ENCODE data around the gene MYO5B. TPM values are rescaled to one million over a fixed set of nuclear protein-coding genes. Genes with fewer than 3 reads are reported as not detected.

The MYO5B gene
- total RNA-seq, 2 experiments from 2014 or later, result 0.78 TPM; not detected in 1

- Mint-ChIP-seq H3K27ac (no peak overlapping the region), H3K36me3 (no peaks in the 10 kb centered on the region), H3K9me3 (no peaks in the 10 kb centered on the region), H3K4me3 (no peak overlapping the region), H3K4me1 (no peaks in the 10 kb centered on the region), H3K27me3 (peaks cover 14% of the 10 kb centered on the region)
- no peak for DNase-seq
Observed at GRCh38 chr18:50090370-50091312, 104.3 kb downstream of the MYO5B start.

DNA sequence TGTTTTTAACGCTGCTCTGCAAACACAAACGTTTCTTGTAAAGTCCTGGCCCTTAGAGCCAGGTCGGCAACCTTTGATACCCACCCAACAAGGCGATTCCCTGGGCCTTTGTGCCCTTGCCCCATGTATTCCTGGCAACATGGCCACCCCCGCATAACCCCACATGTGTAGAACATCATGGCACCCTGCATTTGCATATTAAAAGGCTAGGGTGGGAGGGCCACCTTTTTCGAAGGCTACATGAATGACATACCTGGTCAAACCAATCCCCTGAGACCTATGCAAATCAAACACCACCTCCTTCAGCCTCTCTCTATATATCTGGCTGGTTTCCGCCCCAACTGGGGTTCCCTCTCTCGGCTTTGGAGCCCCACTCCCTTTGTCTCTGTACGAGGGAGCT lies 105.2 kb downstream of the MYO5B start:
- DNase-seq, result no peak
- Mint-ChIP-seq H3K9me3 (no peaks in the 10 kb centered on the region), H3K36me3 (no peaks in the 10 kb centered on the region), H3K4me3 (no peak overlapping the region), H3K4me1 (no peaks in the 10 kb centered on the region), H3K27me3 (peaks cover 14% of the 10 kb centered on the region), H3K27ac (no peak overlapping the region)

DNA sequence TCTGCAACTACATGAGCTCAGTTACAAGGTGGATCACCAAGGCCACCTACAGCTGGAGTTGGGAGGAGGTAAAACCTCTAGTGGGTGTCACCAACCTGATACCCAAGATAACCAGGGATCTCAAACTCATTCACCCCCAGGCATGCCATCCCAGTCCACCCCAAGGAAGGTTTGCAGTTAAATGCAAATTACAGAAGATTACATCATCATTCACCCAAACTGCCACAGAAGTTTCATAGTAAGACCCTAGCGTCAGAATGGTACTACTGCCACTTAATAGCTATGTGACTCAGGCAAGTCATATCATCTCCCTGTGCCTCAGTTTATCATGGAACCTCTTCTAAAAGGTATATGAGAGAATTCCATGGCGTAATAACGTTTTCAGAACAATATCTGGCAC lies 111.2 kb downstream of the MYO5B start:
- Mint-ChIP-seq H3K4me1 (no peaks in the 10 kb centered on the region), H3K9me3 (no peaks in the 10 kb centered on the region), H3K27me3 (peaks cover 18% of the 10 kb centered on the region), H3K36me3 (no peaks in the 10 kb centered on the region), H3K27ac (no peak overlapping the region), H3K4me3 (no peak overlapping the region)
- DNase-seq, result no peak

DNA sequence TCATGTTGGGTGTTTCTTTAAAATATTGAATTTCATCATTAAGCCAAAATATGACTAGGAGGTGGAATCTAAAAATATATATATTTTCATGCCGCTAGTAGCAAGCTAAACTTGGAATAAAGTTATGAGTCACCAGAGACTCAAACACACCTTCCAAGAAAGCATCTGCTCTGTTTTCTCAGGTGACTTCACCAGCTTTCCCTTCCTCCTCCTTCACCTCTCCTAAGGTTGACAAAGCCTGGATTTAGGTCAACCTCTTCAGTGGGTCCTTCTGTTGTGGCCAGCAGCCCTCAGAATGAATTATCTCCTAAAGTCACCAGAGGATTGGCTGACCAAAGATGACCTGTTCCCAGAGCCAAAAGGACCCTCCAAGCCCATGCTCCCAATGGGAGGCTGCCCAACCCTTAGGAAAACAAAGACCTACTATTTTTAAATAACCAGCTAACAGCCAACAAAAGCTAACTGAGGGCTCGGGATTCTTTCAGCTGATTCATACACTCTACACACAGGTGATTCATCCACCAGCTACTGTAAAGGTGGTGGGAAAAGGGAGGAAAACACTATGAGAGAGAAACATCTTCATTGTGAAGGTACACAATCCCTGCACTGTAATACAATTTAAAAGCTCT lies 113.9 kb downstream of the MYO5B start:
- H3K27ac Mint-ChIP-seq, result no peak overlapping the region
- no peak for DNase-seq
- H3K4me1 Mint-ChIP-seq, result peaks cover 2% of the 10 kb centered on the region
- H3K36me3 Mint-ChIP-seq, result no peaks in the 10 kb centered on the region
- peaks cover 23% of the 10 kb centered on the region for H3K27me3 Mint-ChIP-seq
- H3K4me3 Mint-ChIP-seq, result no peak overlapping the region
- H3K9me3 Mint-ChIP-seq, result no peaks in the 10 kb centered on the region

DNA sequence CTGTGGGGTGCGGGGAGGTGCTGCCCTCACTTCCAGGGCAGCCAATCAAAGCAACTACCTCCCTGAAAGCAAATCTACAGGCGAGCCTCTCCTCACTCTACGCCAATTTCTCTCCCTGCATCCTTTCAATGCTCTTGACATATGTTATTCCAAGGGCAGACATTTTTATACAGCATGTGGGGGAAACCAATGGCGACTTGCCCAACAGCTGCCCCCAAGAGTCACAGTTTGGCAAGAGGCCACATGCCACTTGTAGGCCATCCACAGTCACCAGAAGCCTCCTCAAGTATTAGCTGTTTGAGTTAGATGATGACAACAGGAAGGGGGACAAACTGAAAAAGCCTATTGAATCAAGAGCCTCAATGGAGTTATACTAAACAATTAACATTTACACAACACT lies 114.6 kb downstream of the MYO5B start:
- DNase-seq, result no peak
- no peak overlapping the region for H3K4me3 Mint-ChIP-seq
- no peaks in the 10 kb centered on the region for H3K9me3 Mint-ChIP-seq
- H3K27ac Mint-ChIP-seq, result no peak overlapping the region
- no peaks in the 10 kb centered on the region for H3K36me3 Mint-ChIP-seq
- peaks cover 23% of the 10 kb centered on the region for H3K27me3 Mint-ChIP-seq
- peaks cover 4% of the 10 kb centered on the region for H3K4me1 Mint-ChIP-seq

DNA sequence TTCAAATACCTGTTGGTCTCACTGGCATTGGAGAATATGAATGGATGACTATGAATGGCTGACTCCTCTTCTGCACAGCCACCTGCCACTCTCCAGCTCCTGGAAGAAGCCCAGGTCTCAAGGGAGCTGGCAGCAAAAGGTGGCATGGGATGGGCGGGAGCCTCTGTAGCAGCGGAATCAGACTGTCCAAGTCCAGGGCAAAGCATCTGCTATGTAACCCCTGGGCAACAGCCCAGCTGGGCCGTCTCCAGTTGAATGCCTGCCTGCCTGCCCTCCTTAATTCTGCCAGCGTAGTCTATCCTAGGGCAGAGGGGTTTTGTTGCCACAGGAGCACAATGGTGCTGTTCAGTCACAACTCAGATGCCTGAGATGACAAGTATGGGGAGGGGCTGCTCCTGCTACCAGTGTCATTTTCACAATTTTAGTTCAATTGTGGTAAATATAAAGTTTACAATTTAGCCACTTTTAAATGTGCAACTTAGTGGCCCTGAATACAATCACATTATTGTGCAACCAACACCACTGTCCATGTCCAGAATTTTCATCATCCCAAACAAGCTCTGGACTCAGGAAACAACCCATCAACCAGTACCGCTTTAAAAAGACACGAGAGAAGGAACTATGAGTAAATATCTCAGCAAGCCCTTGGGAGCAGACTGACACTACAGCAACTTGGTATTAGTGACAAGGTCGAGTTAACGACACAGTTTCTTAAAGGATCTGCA lies 115.2 kb downstream of the MYO5B start:
- DNase-seq, result no peak
- Mint-ChIP-seq H3K9me3 (no peaks in the 10 kb centered on the region), H3K4me1 (peaks cover 4% of the 10 kb centered on the region), H3K27me3 (peaks cover 23% of the 10 kb centered on the region), H3K36me3 (no peaks in the 10 kb centered on the region), H3K27ac (no peak overlapping the region), H3K4me3 (no peak overlapping the region)

DNA sequence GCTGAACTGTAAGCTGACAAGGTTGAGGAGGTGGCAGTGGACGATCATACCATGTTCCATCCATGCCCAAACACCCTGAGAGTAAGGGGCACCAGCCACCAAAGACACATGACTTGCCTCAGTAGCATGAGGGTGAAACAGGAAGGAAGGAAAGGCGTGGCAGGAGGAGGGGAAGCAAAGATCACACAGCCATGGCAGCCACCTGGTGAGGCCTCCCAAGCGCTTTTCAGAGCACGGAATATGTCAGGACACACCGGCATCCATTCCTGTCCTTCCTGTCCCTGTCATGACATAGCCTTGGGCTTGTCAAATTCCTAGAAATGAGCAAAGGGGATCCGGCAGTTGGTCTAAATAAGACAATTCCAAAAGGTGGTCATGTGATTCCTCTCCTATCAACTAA lies 118.7 kb downstream of the MYO5B start:
- Mint-ChIP-seq H3K4me3 (no peak overlapping the region), H3K9me3 (no peaks in the 10 kb centered on the region), H3K36me3 (no peaks in the 10 kb centered on the region), H3K27me3 (peaks cover 11% of the 10 kb centered on the region), H3K4me1 (peaks cover 4% of the 10 kb centered on the region), H3K27ac (no peak overlapping the region)
- no peak for DNase-seq

DNA sequence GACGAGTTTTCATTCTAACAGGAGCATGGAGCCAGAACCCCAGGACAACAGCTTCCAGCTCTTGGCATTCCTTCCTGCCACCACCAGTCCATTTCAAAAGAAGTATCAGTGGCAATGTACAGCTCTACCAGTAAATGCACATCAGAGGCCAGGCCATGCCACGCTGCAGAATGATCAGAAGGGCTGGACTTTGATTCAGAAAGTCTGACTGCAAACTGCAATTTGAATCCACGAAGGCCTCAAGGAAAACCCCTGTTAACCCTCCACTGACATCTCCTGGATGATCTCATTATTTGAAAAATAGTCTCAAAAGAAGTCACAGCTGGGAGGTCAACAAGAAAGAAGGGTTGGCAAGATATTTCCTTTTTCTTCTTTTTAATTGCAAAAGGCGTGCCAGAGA lies 119.2 kb downstream of the MYO5B start:
- no peaks in the 10 kb centered on the region for H3K9me3 Mint-ChIP-seq
- no peak overlapping the region for H3K4me3 Mint-ChIP-seq
- peaks cover 4% of the 10 kb centered on the region for H3K4me1 Mint-ChIP-seq
- H3K27me3 Mint-ChIP-seq, result peaks cover 11% of the 10 kb centered on the region
- H3K36me3 Mint-ChIP-seq, result no peaks in the 10 kb centered on the region
- DNase-seq, result no peak
- H3K27ac Mint-ChIP-seq, result no peak overlapping the region

GRCh38 chr18:50074404-50074803 lies 120.5 kb downstream of the MYO5B start:
- H3K36me3 Mint-ChIP-seq, result no peaks in the 10 kb centered on the region
- H3K9me3 Mint-ChIP-seq, result no peaks in the 10 kb centered on the region
- H3K27me3 Mint-ChIP-seq, result peaks cover 5% of the 10 kb centered on the region
- DNase-seq, result no peak
- H3K4me1 Mint-ChIP-seq, result peaks cover 4% of the 10 kb centered on the region
- no peak overlapping the region for H3K27ac Mint-ChIP-seq
- no peak overlapping the region for H3K4me3 Mint-ChIP-seq

DNA sequence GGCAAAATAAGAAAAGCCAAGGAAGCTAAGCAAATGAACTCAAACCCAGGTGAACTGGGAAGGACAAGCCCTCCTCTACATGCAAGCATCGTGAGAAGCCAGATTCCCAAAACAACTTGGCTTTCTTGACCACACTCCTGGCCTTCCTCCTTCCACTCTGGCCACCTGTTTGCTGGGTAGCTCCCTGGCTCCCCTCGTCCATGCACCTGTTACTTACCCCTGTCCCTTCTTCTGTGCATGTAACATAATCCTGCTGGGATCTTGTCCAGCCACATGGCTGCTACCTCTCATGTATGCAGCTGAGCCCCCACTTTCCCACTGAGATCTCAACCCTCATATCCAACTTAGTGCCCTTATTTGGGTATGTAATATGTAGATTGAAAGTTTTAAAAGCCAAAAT lies 121.6 kb downstream of the MYO5B start:
- DNase-seq, result no peak
- H3K27me3 Mint-ChIP-seq, result peaks cover 5% of the 10 kb centered on the region
- H3K4me1 Mint-ChIP-seq, result peaks cover 4% of the 10 kb centered on the region
- H3K4me3 Mint-ChIP-seq, result no peak overlapping the region
- no peaks in the 10 kb centered on the region for H3K36me3 Mint-ChIP-seq
- H3K9me3 Mint-ChIP-seq, result no peaks in the 10 kb centered on the region
- H3K27ac Mint-ChIP-seq, result no peak overlapping the region

- DNase-seq, result no peak
- Mint-ChIP-seq H3K27me3 (no peaks in the 10 kb centered on the region), H3K9me3 (no peaks in the 10 kb centered on the region), H3K4me1 (peaks cover 4% of the 10 kb centered on the region), H3K4me3 (no peak overlapping the region), H3K27ac (no peak overlapping the region), H3K36me3 (no peaks in the 10 kb centered on the region)
Observed at GRCh38 chr18:50072146-50072545, 122.8 kb downstream of the MYO5B start.

DNA sequence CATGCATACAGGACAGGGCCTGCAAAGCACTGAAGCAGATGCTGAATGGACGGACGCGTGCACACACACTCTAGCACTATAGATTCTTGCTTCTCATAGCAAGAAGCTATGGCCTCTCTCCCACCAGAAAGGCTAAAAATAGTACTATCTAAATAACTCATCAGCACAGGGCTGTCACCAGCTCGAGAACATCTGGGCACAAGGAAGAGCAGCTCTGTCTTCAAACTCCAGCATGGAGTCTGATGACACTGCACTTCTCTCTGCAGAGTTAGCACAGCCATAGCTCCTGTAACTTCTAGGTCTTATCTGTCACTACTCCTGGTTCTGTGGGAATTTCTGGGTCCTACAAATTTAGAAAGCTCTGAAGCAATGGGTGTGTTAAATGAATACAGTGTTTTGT lies 123.5 kb downstream of the MYO5B start:
- no peaks in the 10 kb centered on the region for H3K9me3 Mint-ChIP-seq
- H3K27me3 Mint-ChIP-seq, result no peaks in the 10 kb centered on the region
- no peaks in the 10 kb centered on the region for H3K36me3 Mint-ChIP-seq
- DNase-seq, result no peak
- no peak overlapping the region for H3K4me3 Mint-ChIP-seq
- H3K4me1 Mint-ChIP-seq, result peaks cover 4% of the 10 kb centered on the region
- no peak overlapping the region for H3K27ac Mint-ChIP-seq

DNA sequence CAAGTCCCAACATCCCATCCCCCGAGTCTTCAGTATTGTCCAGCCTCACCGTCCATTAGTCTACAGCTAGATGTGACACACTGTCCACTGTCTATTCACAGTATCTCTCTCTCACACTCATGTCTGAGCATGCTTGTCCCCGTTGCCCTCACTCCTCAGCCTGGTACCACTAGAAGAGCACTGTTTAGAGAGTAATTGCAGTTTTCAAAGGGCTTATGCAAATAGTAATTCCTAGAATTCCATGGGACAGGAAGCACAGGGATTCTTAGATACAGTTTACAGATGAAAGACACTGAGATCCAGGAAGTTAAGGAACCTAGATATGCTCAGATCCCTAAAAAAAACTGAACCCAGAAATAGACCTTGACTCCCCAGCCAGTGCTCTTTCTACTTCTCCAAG lies 125.5 kb downstream of the MYO5B start:
- no peaks in the 10 kb centered on the region for H3K4me1 Mint-ChIP-seq
- H3K36me3 Mint-ChIP-seq, result no peaks in the 10 kb centered on the region
- H3K9me3 Mint-ChIP-seq, result no peaks in the 10 kb centered on the region
- H3K27ac Mint-ChIP-seq, result no peak overlapping the region
- no peaks in the 10 kb centered on the region for H3K27me3 Mint-ChIP-seq
- no peak overlapping the region for H3K4me3 Mint-ChIP-seq
- no peak for DNase-seq

DNA sequence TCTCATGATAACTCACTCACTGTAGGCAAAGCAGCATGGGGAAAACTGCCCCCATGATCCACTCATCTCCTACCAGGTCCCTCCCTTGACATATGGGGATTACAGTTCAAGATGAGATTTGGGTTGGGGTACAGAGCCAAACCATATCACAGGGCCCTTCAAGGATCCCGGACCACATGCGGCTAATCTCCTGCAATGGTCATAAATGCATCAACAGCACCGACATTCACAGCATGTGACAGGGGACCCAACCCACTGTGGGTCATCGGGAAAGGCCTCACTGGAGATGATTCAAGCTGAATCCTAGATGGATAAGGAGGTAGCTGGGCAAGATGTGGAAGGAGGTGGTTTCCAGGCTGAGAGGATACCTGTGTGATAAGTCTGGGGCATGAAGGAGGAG lies 129.4 kb downstream of the MYO5B start:
- Mint-ChIP-seq H3K27ac (no peak overlapping the region), H3K27me3 (peaks cover 5% of the 10 kb centered on the region), H3K4me1 (no peaks in the 10 kb centered on the region), H3K9me3 (no peaks in the 10 kb centered on the region), H3K4me3 (no peak overlapping the region), H3K36me3 (no peaks in the 10 kb centered on the region)
- DNase-seq, result no peak

DNA sequence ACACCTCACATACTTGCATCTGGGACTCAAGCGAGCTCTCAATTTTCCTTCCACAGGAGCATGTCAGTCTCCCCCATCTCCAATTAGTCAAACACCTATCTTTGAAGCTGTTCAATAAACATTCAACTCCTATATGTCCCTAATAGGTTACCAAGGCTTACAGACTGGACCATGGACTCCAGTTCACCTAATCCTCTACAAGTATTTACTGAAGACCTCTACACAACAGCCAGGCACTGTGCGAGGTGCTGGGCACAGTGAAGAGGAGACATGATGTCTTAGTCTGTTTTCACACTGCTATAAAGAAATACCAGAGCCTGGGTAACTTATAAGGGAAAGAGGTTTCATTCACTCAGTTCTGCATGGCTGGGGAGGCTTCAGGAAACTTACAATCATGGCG lies 129.9 kb downstream of the MYO5B start:
- DNase-seq, result no peak
- Mint-ChIP-seq H3K27me3 (peaks cover 5% of the 10 kb centered on the region), H3K36me3 (no peaks in the 10 kb centered on the region), H3K9me3 (no peaks in the 10 kb centered on the region), H3K27ac (no peak overlapping the region), H3K4me1 (no peaks in the 10 kb centered on the region), H3K4me3 (no peak overlapping the region)

Data from activated naive CD8-positive, alpha-beta T cell treated with anti-CD3 and anti-CD28 coated beads for 36 hours (primary cell).